Measurements from ENCODE around the gene RPL10. TPM values are rescaled to one million over a fixed set of nuclear protein-coding genes. Genes with fewer than 3 reads are reported as not detected.

RPL10 gene
- total RNA-seq, 1 experiment from 2014 or later, result 3,447 TPM

- no peaks in the 10 kb centered on the region for H3K4me1 ChIP-seq (replicated peaks; ENCODE audit: insufficient read depth)
- DNase-seq, result no peak
- H4K20me1 ChIP-seq (ENCODE audit: insufficient read depth), result 0 out of 2 replicates have a peak, but pooled peaks cover 10% of the 10 kb centered on the region
- no TSS peak for BruUV-seq (replicated peaks)
- H3F3A ChIP-seq (ENCODE audit: insufficient read depth, low read depth), result no peaks in the 10 kb centered on the region; the same call in 1 of the 2 replicates
- H3K79me2 ChIP-seq (ENCODE audit: low read depth), result no peaks in the 10 kb centered on the region
- no peaks in the 10 kb centered on the region for H3K9me3 ChIP-seq (ENCODE audit: insufficient read depth, low read depth)
- ChIA-PET CTCF (no interaction called here), POLR2A (ENCODE audit: unreplicated experiment) (no interaction called here)
- no peak for TF ChIP-seq EZH2 (IDR thresholded peaks at IDR 0.05; ENCODE audit: low read depth)
- no peak for TF ChIP-seq CTCF (conservative IDR thresholded peaks at IDR 0.05)
- no peak overlapping the region for H3K4me3 ChIP-seq
- no peaks in the 10 kb centered on the region for H3K36me3 ChIP-seq (ENCODE audit: low read depth)
- no peaks in the 10 kb centered on the region for H3K9me2 ChIP-seq (ENCODE audit: insufficient read depth)
- no peak overlapping the region for H2AFZ ChIP-seq
- H3K27me3 ChIP-seq (ENCODE audit: insufficient read depth, low read depth), result no peaks in the 10 kb centered on the region
- H3K4me2 ChIP-seq, result no peak overlapping the region
- intact Hi-C loops (cut with micrococcal nuclease; ENCODE audit: unreplicated experiment), result no loop called here
- no peak overlapping the region for H3K27ac ChIP-seq
Observed at GRCh38 chrX:154359362-154360154, 38.6 kb upstream of the RPL10 start.

GRCh38 chrX:154360155-154360713 is 37.9 kb upstream of the RPL10 start:
- Histone ChIP-seq H3K4me2 (no peak overlapping the region), H3K9me2 (ENCODE audit: insufficient read depth) (no peaks in the 10 kb centered on the region), H3K79me2 (ENCODE audit: low read depth) (no peaks in the 10 kb centered on the region), H4K20me1 (ENCODE audit: insufficient read depth) (0 out of 2 replicates have a peak, but pooled peaks cover 8% of the 10 kb centered on the region), H3K4me3 (no peak overlapping the region), H2AFZ (no peak overlapping the region), H3K9me3 (ENCODE audit: insufficient read depth, low read depth) (no peaks in the 10 kb centered on the region), H3K36me3 (ENCODE audit: low read depth) (no peaks in the 10 kb centered on the region), H3K27me3 (ENCODE audit: insufficient read depth, low read depth) (no peaks in the 10 kb centered on the region), H3K4me1 (replicated peaks; ENCODE audit: insufficient read depth) (no peaks in the 10 kb centered on the region), H3F3A (ENCODE audit: insufficient read depth, low read depth) (no peaks in the 10 kb centered on the region; the same call in 1 of the 2 replicates), H3K27ac (no peak overlapping the region)
- DNase-seq, result no peak
- intact Hi-C loops (cut with micrococcal nuclease; ENCODE audit: unreplicated experiment), result no loop called here
- ChIA-PET POLR2A (ENCODE audit: unreplicated experiment) (no interaction called here), CTCF (no interaction called here)
- TF ChIP-seq EZH2 (IDR thresholded peaks at IDR 0.05; ENCODE audit: low read depth), result no peak
- TF ChIP-seq CTCF (conservative IDR thresholded peaks at IDR 0.05), result no peak
- no TSS peak for BruUV-seq (replicated peaks)

GRCh38 chrX:154362085-154362742 is 36.0 kb upstream of the RPL10 start:
- Histone ChIP-seq H3K27ac (no peak overlapping the region), H2AFZ (no peak overlapping the region), H3K27me3 (ENCODE audit: insufficient read depth, low read depth) (no peaks in the 10 kb centered on the region), H3K9me2 (ENCODE audit: insufficient read depth) (no peaks in the 10 kb centered on the region), H3K36me3 (ENCODE audit: low read depth) (no peaks in the 10 kb centered on the region), H3K9me3 (ENCODE audit: insufficient read depth, low read depth) (no peaks in the 10 kb centered on the region), H3K4me3 (no peak overlapping the region), H3F3A (ENCODE audit: insufficient read depth, low read depth) (no peaks in the 10 kb centered on the region; the same call in 1 of the 2 replicates), H3K4me2 (no peak overlapping the region), H4K20me1 (ENCODE audit: insufficient read depth) (no peaks in the 10 kb centered on the region), H3K79me2 (ENCODE audit: low read depth) (peaks cover 7% of the 10 kb centered on the region), H3K4me1 (replicated peaks; ENCODE audit: insufficient read depth) (no peaks in the 10 kb centered on the region)
- BruUV-seq (replicated peaks), result no TSS peak
- TF ChIP-seq EZH2 (IDR thresholded peaks at IDR 0.05; ENCODE audit: low read depth) (no peak), CTCF (conservative IDR thresholded peaks at IDR 0.05) (no peak)
- intact Hi-C loops (cut with micrococcal nuclease; ENCODE audit: unreplicated experiment), result no loop called here
- ChIA-PET CTCF (no interaction called here), POLR2A (ENCODE audit: unreplicated experiment) (no interaction called here)
- no peak for DNase-seq
